HUDEP-2 (cell line): Measurements from ENCODE around the gene ZIC4.

ENCODE experiments used
- DNase-seq, 76 experiments: peaks; one replicate each; lab custom pipeline; 2025; ENCODE audit not compliant: unreplicated experiment in 76 of 76; lab: John Stamatoyannopoulos, UW

ZIC4 gene

GRCh38 chr3:147358144-147358992, 48.0 kb downstream of the ZIC4 start:
- DNase-seq, result no peak

GRCh38 chr3:147356909-147357900, 49.1 kb downstream of the ZIC4 start:
- DNase-seq, result no peak

GRCh38 chr3:147356145-147356908, 50.0 kb downstream of the ZIC4 start:
- DNase-seq, result no peak

- no peak for DNase-seq
Observed at GRCh38 chr3:147355753-147356090, 50.6 kb downstream of the ZIC4 start.

GRCh38 chr3:147355084-147355752, 51.1 kb downstream of the ZIC4 start:
- DNase-seq, result no peak

GRCh38 chr3:147354623-147355022, 51.7 kb downstream of the ZIC4 start:
- no peak for DNase-seq

GRCh38 chr3:147351301-147351700, 55.0 kb downstream of the ZIC4 start:
- no peak for DNase-seq

GRCh38 chr3:147348976-147349375, 57.4 kb downstream of the ZIC4 start:
- no peak for DNase-seq

- no peak for DNase-seq
Observed at GRCh38 chr3:147343926-147344325, 62.4 kb downstream of the ZIC4 start.

GRCh38 chr3:147341727-147342126, 64.6 kb downstream of the ZIC4 start:
- no peak for DNase-seq

GRCh38 chr3:147336543-147337278, 69.6 kb downstream of the ZIC4 start:
- no peak for DNase-seq
